H1 (cell line): ENCODE data around the gene BDP1. TPM values are rescaled to one million over a fixed set of nuclear protein-coding genes. Genes with fewer than 3 reads are reported as not detected.

Source experiments
- CTCF ChIA-PET: fragments of 300-600 bp; sonication (Branson Sonifier 250); formaldehyde crosslinking; loops from one replicate; lab custom pipeline; 2021; ENCODE audit not compliant: partially characterized antibody; lab: Charles Lee
- POLR2A ChIA-PET: fragments of 300-600 bp; sonication (Branson Sonifier 250); formaldehyde crosslinking; loops from one replicate; lab custom pipeline; 2021; ENCODE audit warnings: inconsistent platforms; ENCODE audit not compliant: partially characterized antibody; lab: Charles Lee
- DNase-seq, 2 experiments: peaks; one replicate each; pipeline versions ENCODE4 v3.0.0 to v3.0.0-alpha.2; 2010 to 2022; ENCODE audit warnings: low spot score in 2 of 2, low read depth in 1 of 2, mixed read lengths in 1 of 2
- FAIRE-seq: peaks from 2 replicates; lab custom pipeline; 2011; peaks lifted over from hg19 to GRCh38; lab: Jason Lieb, UNC
- H2AFZ ChIP-seq: 2 replicates; pipeline ENCODE4 v1.8.1; 2012; ENCODE audit warnings: low read length, inconsistent platforms
- H2AK5ac ChIP-seq: 2 replicates; pipeline ENCODE4 v1.6.1; 2013; ENCODE audit warnings: low read depth, low read length
- H2BK120ac ChIP-seq: replicated peaks from 2 replicates; pipeline ENCODE3; 2013; ENCODE audit warnings: low read depth, low read length, inconsistent platforms
- H2BK12ac ChIP-seq: 2 replicates; pipeline ENCODE4 v1.6.1; 2013; ENCODE audit warnings: low read depth, low read length
- H2BK15ac ChIP-seq: 2 replicates; pipeline ENCODE4 v1.6.1; 2013; ENCODE audit warnings: low read length
- H2BK20ac ChIP-seq: 2 replicates; pipeline ENCODE4 v1.6.1; 2013; ENCODE audit warnings: low read length
- H2BK5ac ChIP-seq: 2 replicates; pipeline ENCODE4 v1.6.1; 2013; ENCODE audit warnings: low read depth, low read length
- H3K14ac ChIP-seq: 2 replicates; pipeline ENCODE4 v1.6.1; 2013; ENCODE audit warnings: inconsistent platforms; ENCODE audit not compliant: insufficient read length
- H3K18ac ChIP-seq: 2 replicates; pipeline ENCODE4 v1.6.1; 2013; ENCODE audit warnings: low read length; ENCODE audit errors: extremely low read depth
- H3K23ac ChIP-seq: 2 replicates; pipeline ENCODE4 v1.6.1; 2013; ENCODE audit warnings: inconsistent platforms; ENCODE audit not compliant: insufficient read length
- H3K23me2 ChIP-seq: 2 replicates; pipeline ENCODE4 v1.6.1; 2013; ENCODE audit warnings: low read depth, low read length
- H3K27ac ChIP-seq: 2 replicates; pipeline ENCODE4 v1.6.1; 2011; ENCODE audit warnings: low read depth, low read length, inconsistent platforms
- H3K27me3 ChIP-seq, 4 experiments: replicated peaks in 1 of 4; 1 replicate in 1 of 4; 2 replicates in 3 of 4; pipeline versions ENCODE4 v1.6.1 to v1.8.1; 2011 to 2013; ENCODE audit warnings: low read length in 3 of 4, mild to moderate bottlenecking in 3 of 4, inconsistent platforms in 2 of 4, mixed read lengths in 2 of 4, moderate library complexity in 1 of 4; ENCODE audit not compliant: control insufficient read depth in 3 of 4, insufficient read depth in 3 of 4; ENCODE audit errors: extremely low read depth in 1 of 4
- H3K36me3 ChIP-seq, 4 experiments: 2 replicates each; pipeline versions ENCODE4 v1.6.1 to v1.8.1; 2011 to 2013; ENCODE audit warnings: mild to moderate bottlenecking in 4 of 4, low read length in 3 of 4, moderate library complexity in 2 of 4, control low read depth in 1 of 4, inconsistent platforms in 1 of 4; ENCODE audit not compliant: insufficient read depth in 4 of 4, control insufficient read depth in 2 of 4
- H3K4ac ChIP-seq: replicated peaks from 2 replicates; pipeline ENCODE3; 2013; ENCODE audit warnings: low read length, low read depth, mixed read lengths, inconsistent platforms; ENCODE audit not compliant: insufficient read length
- H3K4me1 ChIP-seq, 4 experiments: replicated peaks in 1 of 4; 1 replicate in 1 of 4; 2 replicates in 3 of 4; pipeline versions ENCODE4 v1.6.1 to v1.8.1; 2011 to 2013; ENCODE audit warnings: low read length in 3 of 4, inconsistent platforms in 2 of 4, mixed read lengths in 1 of 4; ENCODE audit not compliant: insufficient read depth in 4 of 4, control insufficient read depth in 3 of 4
- H3K4me2 ChIP-seq, 2 experiments: 2 replicates each; pipeline versions ENCODE4 v1.6.1 to v1.8.1; 2011 to 2013; ENCODE audit warnings: low read depth in 2 of 2, low read length in 2 of 2, control low read depth in 1 of 2, inconsistent platforms in 1 of 2, mild to moderate bottlenecking in 1 of 2; ENCODE audit not compliant: insufficient read depth in 1 of 2
- H3K4me3 ChIP-seq, 4 experiments: fragments of 200-600, 300-600 bp in 1 of 4; sonication (generic), shearing (Covaris generic), sonication (Bioruptor Twin) in 1 of 4; 2 replicates each; pipeline versions ENCODE4 v1.5.1 to v1.8.1; 2011 to 2016; ENCODE audit warnings: low read length in 4 of 4, low read depth in 3 of 4, control low read depth in 2 of 4, inconsistent platforms in 2 of 4, mild to moderate bottlenecking in 2 of 4, mixed read lengths in 1 of 4, moderate library complexity in 1 of 4; ENCODE audit not compliant: insufficient read depth in 2 of 4; ENCODE audit errors: extremely low read depth in 1 of 4
- H3K56ac ChIP-seq: replicated peaks from 2 replicates; pipeline ENCODE3; 2013; ENCODE audit warnings: low read depth, mild to moderate bottlenecking, mixed read lengths, low read length, inconsistent platforms; ENCODE audit not compliant: insufficient read length
- H3K79me1 ChIP-seq: 2 replicates; pipeline ENCODE4 v1.6.1; 2013; ENCODE audit warnings: low read depth, low read length, control low read depth
- H3K79me2 ChIP-seq, 2 experiments: 2 replicates each; pipeline versions ENCODE4 v1.6.1 to v1.8.1; 2012 to 2013; ENCODE audit warnings: low read length in 2 of 2, mild to moderate bottlenecking in 2 of 2, inconsistent platforms in 1 of 2; ENCODE audit not compliant: insufficient read depth in 2 of 2, control insufficient read depth in 1 of 2
- H3K9ac ChIP-seq, 4 experiments: replicated peaks in 1 of 4; 1 replicate in 1 of 4; 2 replicates in 3 of 4; pipeline versions ENCODE4 v1.6.1 to v1.8.1; 2011 to 2013; ENCODE audit warnings: low read depth in 3 of 4, low read length in 3 of 4, control low read depth in 2 of 4, mild to moderate bottlenecking in 2 of 4, moderate library complexity in 2 of 4, inconsistent platforms in 1 of 4; ENCODE audit errors: extremely low read depth in 1 of 4
- H3K9me3 ChIP-seq, 2 experiments: 2 replicates each; pipeline versions ENCODE4 v1.6.1 to v1.8.1; 2012 to 2013; ENCODE audit warnings: mild to moderate bottlenecking in 2 of 2, moderate library complexity in 2 of 2, control low read depth in 1 of 2, inconsistent platforms in 1 of 2, low read depth in 1 of 2, low read length in 1 of 2, mixed read lengths in 1 of 2; ENCODE audit not compliant: insufficient read depth in 2 of 2
- H4K20me1 ChIP-seq, 2 experiments: replicated peaks in 1 of 2; 2 replicates each; pipeline versions ENCODE3 to v1.8.1; 2011 to 2013; ENCODE audit warnings: inconsistent platforms in 2 of 2, low read length in 2 of 2, mild to moderate bottlenecking in 1 of 2; ENCODE audit not compliant: insufficient read depth in 2 of 2, control insufficient read depth in 1 of 2
- H4K5ac ChIP-seq: 2 replicates; pipeline ENCODE4 v1.6.1; 2013; ENCODE audit warnings: low read length, low read depth, mixed read lengths, inconsistent platforms; ENCODE audit not compliant: insufficient read length
- H4K8ac ChIP-seq: 2 replicates; pipeline ENCODE4 v1.8.0; 2013; ENCODE audit warnings: mild to moderate bottlenecking, moderate library complexity, low read length, inconsistent platforms; ENCODE audit not compliant: insufficient read depth; ENCODE audit errors: extremely low read depth
- H4K91ac ChIP-seq: replicated peaks from 2 replicates; pipeline ENCODE3; 2013; ENCODE audit warnings: low read length, mixed read lengths, inconsistent platforms; ENCODE audit not compliant: insufficient read length
- ASH2L ChIP-seq: fragments of 200-600, 300-600 bp; sonication (generic); IDR thresholded peaks from one replicate; pipeline ENCODE4 v1.7.1; 2017; ENCODE audit warnings: low read length
- BCL11A ChIP-seq, 2 experiments: IDR thresholded peaks; one replicate each; pipeline ENCODE4 v1.6.1; 2011; ENCODE audit warnings: low read depth in 2 of 2, low read length in 2 of 2, mild to moderate bottlenecking in 2 of 2
- CBX5 ChIP-seq: fragments of 300-800, 300-1000 bp; sonication (generic); IDR thresholded peaks from 2 replicates; pipeline ENCODE4 v1.7.1; 2016; ENCODE audit warnings: antibody characterized with exemption, low read length, low read depth
- CBX8 ChIP-seq: fragments of 300-800, 300-1000 bp; sonication (generic); IDR thresholded peaks from 2 replicates; pipeline ENCODE4 v1.7.1; 2016; ENCODE audit warnings: low read depth, low read length, borderline replicate concordance
- CTBP2 ChIP-seq: IDR thresholded peaks from 2 replicates; pipeline ENCODE4 v1.7.0; 2011; ENCODE audit warnings: borderline replicate concordance, mild to moderate bottlenecking, moderate library complexity, mixed read lengths, low read length; ENCODE audit not compliant: insufficient read depth, insufficient read length
- E2F6 ChIP-seq: IDR thresholded peaks from 2 replicates; pipeline ENCODE4 v1.6.1; 2012; ENCODE audit warnings: inconsistent platforms
- EGR1 ChIP-seq: IDR thresholded peaks from 2 replicates; pipeline ENCODE4 v1.6.1; 2011; ENCODE audit warnings: low read depth, low read length, borderline replicate concordance
- EZH2 ChIP-seq: fragments of 200-600 bp; sonication (generic); IDR thresholded peaks from 2 replicates; pipeline ENCODE4 v1.7.1; 2012; ENCODE audit warnings: low read depth, mild to moderate bottlenecking, moderate library complexity, low read length, inconsistent platforms; ENCODE audit not compliant: severe bottlenecking
- GTF2F1 ChIP-seq: IDR thresholded peaks from 2 replicates; pipeline ENCODE4 v1.6.1; 2012; ENCODE audit warnings: low read depth, low read length, improper control_type of control experiment, borderline replicate concordance
- HDAC6 ChIP-seq: IDR thresholded peaks from one replicate; pipeline ENCODE4 v1.7.1; 2012; ENCODE audit warnings: low read depth, mild to moderate bottlenecking, inconsistent platforms, low read length, moderate library complexity
- KDM1A ChIP-seq: fragments of 200-600, 300-600 bp; sonication (generic); IDR thresholded peaks from 2 replicates; pipeline ENCODE4 v1.7.1; 2016; ENCODE audit warnings: mild to moderate bottlenecking, low read length, borderline replicate concordance
- NRF1 ChIP-seq: IDR thresholded peaks from 2 replicates; pipeline ENCODE4 v1.6.1; 2011; ENCODE audit warnings: mild to moderate bottlenecking, low read depth, low read length, improper control_type of control experiment
- RXRA ChIP-seq: IDR thresholded peaks from 2 replicates; pipeline ENCODE4 v1.6.1; 2011; ENCODE audit warnings: low read depth, mild to moderate bottlenecking, low read length, moderate library complexity; ENCODE audit not compliant: insufficient read depth
- WGBS, 2 experiments: shearing (Covaris generic) in 1 of 2; methylation state at CpG; one replicate each; pipeline versions ENCODE4 v1.1.6 to v1.1.7; 2013 to 2015; ENCODE audit warnings: low lambda C conversion rate in 2 of 2, mixed read lengths in 2 of 2, inconsistent platforms in 1 of 2, low coverage in 1 of 2, missing lambda C conversion rate in 1 of 2; ENCODE audit not compliant: insufficient replicate concordance in 2 of 2, insufficient coverage in 1 of 2, insufficient read length in 1 of 2; ENCODE audit errors: extremely low coverage in 1 of 2, missing lambda C conversion rate in 1 of 2; 5-methylcytosine and 5-hydroxymethylcytosine counted together
- polyA plus RNA-seq, 7 experiments: library from polyadenylated mRNA; depleted of rRNA in 3 of 7; stranded (reverse) in 5 of 7; unstranded in 2 of 7; fragments of >200 nt in 5 of 7; fragments of 200-250 nt in 2 of 7; gene quantifications; 1 replicate in 5 of 7; 2 replicates in 1 of 7; 4 replicates in 1 of 7; pipeline versions ENCODE4 v1.2.1 to v1.2.3, GENCODE V29; 2011 to 2013; ENCODE audit warnings: missing spikeins in 2 of 7, mixed read lengths in 2 of 7
- total RNA-seq: library from RNA; stranded (reverse); fragmentation: NEBNext Ultra II Directional; extraction: Animal tissue kit (Norgen Biotek cat#: 25700); gene quantifications from 2 replicates; pipeline ENCODE4 v1.2.1, GENCODE V29; 2021

BDP1 gene
- total and polyA plus RNA-seq, 2 of the 8 experiments (the other 6 are each of a cell fraction or from before 2014, with no cell fraction given), result 4.7 to 32.1 TPM

- no peak overlapping the region for H4K8ac ChIP-seq
- H3K4me1 ChIP-seq, result no peaks in the 10 kb centered on the region
- no peak overlapping the region for H3K14ac ChIP-seq
- H2BK120ac ChIP-seq, result no peak overlapping the region
- peaks cover 0 to 5% of the 10 kb centered on the region in 2 experiments for H4K20me1 ChIP-seq
- TF ChIP-seq CBX8 (no peak), EZH2 (no peak), BCL11A (IDR thresholded peaks at IDR 0.05; ENCODE audit: low read depth in 2 of 2, low read length in 2 of 2) (no peak), ASH2L (no peak), GTF2F1 (no peak), E2F6 (no peak), KDM1A (no peak), EGR1 (no peak), NRF1 (no peak), HDAC6 (no peak), CTBP2 (no peak), CBX5 (no peak), RXRA (no peak)
- no peak overlapping the region for H3K4me2 ChIP-seq
- H3K9me3 ChIP-seq, result no peaks in the 10 kb centered on the region
- no peak overlapping the region for H2BK20ac ChIP-seq
- H2BK15ac ChIP-seq, result no peak overlapping the region
- H3K36me3 ChIP-seq, result peaks cover 10 to 50% (median 33%) of the 10 kb centered on the region in 4 experiments; a peak in 7 of 8 replicates
- no peak overlapping the region for H3K27ac ChIP-seq
- no peaks in the 10 kb centered on the region for H3K27me3 ChIP-seq
- no peak overlapping the region for H2AFZ ChIP-seq
- no peak overlapping the region for H3K56ac ChIP-seq
- H2AK5ac ChIP-seq, result no peak overlapping the region
- DNase-seq (no peak), FAIRE-seq (no peak)
- POLR2A ChIA-PET, result no interaction called here
- H3K79me2 ChIP-seq, result peaks cover 0 to 19% of the 10 kb centered on the region in 2 experiments; a peak in 2 of 4 replicates
- no peak overlapping the region for H2BK5ac ChIP-seq
- CTCF ChIA-PET, result no interaction called here
- no peak overlapping the region for H3K9ac ChIP-seq
- H4K5ac ChIP-seq, result no peak overlapping the region
- H3K4me3 ChIP-seq, result no peak overlapping the region
- no peaks in the 10 kb centered on the region for H3K79me1 ChIP-seq
- H3K4ac ChIP-seq, result no peak overlapping the region
- H3K23ac ChIP-seq, result no peak overlapping the region
- WGBS, 2 experiments, result 75% methylated on average over 1 of the region's 1 CpG; no CpG with 5 or more reads in 1 of the 2 experiments
- no peak overlapping the region for H2BK12ac ChIP-seq
- H3K23me2 ChIP-seq, result no peaks in the 10 kb centered on the region
- H4K91ac ChIP-seq, result no peak overlapping the region
- no peak overlapping the region for H3K18ac ChIP-seq
These were observed 141.6 kb downstream of the BDP1 start for GRCh38 chr5:71597001-71597400.
